Large intestine (tissue), 3 donors: ENCODE measurements around the gene PLEKHO1. TPM values are rescaled to one million over a fixed set of nuclear protein-coding genes. Genes with fewer than 3 reads are reported as not detected.
"Not testable (repeated sequence)": the region's sequence is repeated elsewhere in the genome, so short reads cannot be mapped to it uniquely, and the experiment has no call there.

ENCODE experiments used
- DNase-seq, 2 donors: peaks; one replicate each; pipeline versions ENCODE4 v3.0.0 to v3.0.0-alpha.2; 2013
- H3K27ac ChIP-seq: one replicate; pipeline ENCODE4 v1.5.1; 2013; ENCODE audit warnings: low read length
- H3K27me3 ChIP-seq: 2 replicates; pipeline ENCODE4 v1.6.1; 2013; ENCODE audit warnings: low read length; ENCODE audit not compliant: control insufficient read depth, insufficient read depth
- H3K36me3 ChIP-seq: 2 replicates; pipeline ENCODE4 v1.6.1; 2013; ENCODE audit warnings: low read length; ENCODE audit not compliant: control insufficient read depth, insufficient read depth
- H3K4me1 ChIP-seq: one replicate; pipeline ENCODE4 v1.6.1; 2013; ENCODE audit warnings: low read length; ENCODE audit not compliant: control insufficient read depth, insufficient read depth
- H3K4me3 ChIP-seq: one replicate; pipeline ENCODE4 v1.5.1; 2013; ENCODE audit warnings: low read length
- H3K9me3 ChIP-seq: one replicate; pipeline ENCODE4 v1.6.1; 2013; ENCODE audit warnings: mild to moderate bottlenecking, low read depth, low read length, moderate library complexity; ENCODE audit not compliant: control insufficient read depth
- WGBS: methylation state at CpG from one replicate; pipeline ENCODE4 v1.1.5; 2013; ENCODE audit warnings: low lambda C conversion rate; ENCODE audit not compliant: insufficient coverage; 5-methylcytosine and 5-hydroxymethylcytosine counted together
- polyA plus RNA-seq: library from polyadenylated mRNA; unstranded; fragments of 120-200 nt; gene quantifications from one replicate; pipeline ENCODE4 v1.2.1, GENCODE V29; 2013

Gene PLEKHO1
- polyA plus RNA-seq, 1 donor = 30.5 TPM

GRCh38 chr1:150146016-150146415, 3.7 kb upstream of the PLEKHO1 start:
- H3K27ac ChIP-seq, H3K4me1 ChIP-seq, H3K36me3 ChIP-seq, H3K9me3 ChIP-seq, H3K4me3 ChIP-seq, DNase-seq: not testable (repeated sequence)
- H3K27me3 ChIP-seq = peaks cover 20% of the 10 kb centered on the region
- 91% methylated on average over 5 of the region's 5 CpGs for WGBS

GRCh38 chr1:150146849-150147542, 2.7 kb upstream of the PLEKHO1 start:
- WGBS = no CpG with 5 or more reads among the region's 10 CpGs
- peaks cover 3% of the 10 kb centered on the region for H3K36me3 ChIP-seq
- H3K27me3 ChIP-seq = peaks cover 29% of the 10 kb centered on the region
- H3K27ac ChIP-seq = no peak overlapping the region
- peaks cover 4% of the 10 kb centered on the region for H3K9me3 ChIP-seq
- no peak overlapping the region for H3K4me3 ChIP-seq
- no peaks in the 10 kb centered on the region for H3K4me1 ChIP-seq
- no peak for DNase-seq

GRCh38 chr1:150148837-150149270, 862 bp upstream of the PLEKHO1 start:
- H3K36me3 ChIP-seq = peaks cover 3% of the 10 kb centered on the region
- no peaks in the 10 kb centered on the region for H3K4me1 ChIP-seq
- peak overlapping the region; percentile 83 for H3K27ac ChIP-seq
- peak overlapping the region; percentile 63 for H3K4me3 ChIP-seq
- DNase-seq = no peak
- peaks cover 32% of the 10 kb centered on the region for H3K27me3 ChIP-seq
- H3K9me3 ChIP-seq = peaks cover 4% of the 10 kb centered on the region
- no CpG with 5 or more reads among the region's 8 CpGs for whole genome bisulfite sequencing

GRCh38 chr1:150150133-150151021, 661 bp downstream of the PLEKHO1 start:
- peak in 1 of 2 donors; percentile 30 for DNase-seq
- peak overlapping the region; percentile 63 for H3K4me3 ChIP-seq
- H3K9me3 ChIP-seq = peaks cover 4% of the 10 kb centered on the region
- H3K27ac ChIP-seq = peak overlapping the region; percentile 61
- H3K36me3 ChIP-seq = peaks cover 9% of the 10 kb centered on the region
- no CpG with 5 or more reads among the region's 114 CpGs for WGBS
- H3K27me3 ChIP-seq = peaks cover 32% of the 10 kb centered on the region
- no peaks in the 10 kb centered on the region for H3K4me1 ChIP-seq

- Histone ChIP-seq H3K27me3 (peaks cover 32% of the 10 kb centered on the region), H3K4me1 (no peaks in the 10 kb centered on the region), H3K36me3 (peaks cover 15% of the 10 kb centered on the region), H3K9me3 (peaks cover 4% of the 10 kb centered on the region), H3K4me3 (peak overlapping the region; percentile 63), H3K27ac (peak overlapping the region; percentile 61)
- WGBS = 20% methylated on average over 1 of the region's 15 CpGs
- DNase-seq = peak in 1 of 2 donors; percentile 33
Observed at GRCh38 chr1:150151291-150152181, 1.8 kb downstream of the PLEKHO1 start.

- Histone ChIP-seq H3K27me3 (peaks cover 32% of the 10 kb centered on the region), H3K4me3 (peak overlapping the region; percentile 63), H3K36me3 (peaks cover 22% of the 10 kb centered on the region), H3K27ac (peak overlapping the region; percentile 61), H3K4me1 (no peaks in the 10 kb centered on the region), H3K9me3 (peaks cover 4% of the 10 kb centered on the region)
- WGBS = no CpG with 5 or more reads among the region's 2 CpGs
- DNase-seq = no peak
Observed at GRCh38 chr1:150152182-150152536, 2.4 kb downstream of the PLEKHO1 start.

GRCh38 chr1:150152772-150153456, 3.2 kb downstream of the PLEKHO1 start:
- Histone ChIP-seq H3K27ac (peak overlapping the region; percentile 7), H3K9me3 (peaks cover 4% of the 10 kb centered on the region), H3K36me3 (peaks cover 28% of the 10 kb centered on the region), H3K4me1 (no peaks in the 10 kb centered on the region), H3K4me3 (no peak overlapping the region), H3K27me3 (peaks cover 32% of the 10 kb centered on the region)
- no CpG with 5 or more reads among the region's 8 CpGs for WGBS
- DNase-seq = no peak

- no CpG with 5 or more reads among the region's 4 CpGs for WGBS
- H3K4me1 ChIP-seq = no peaks in the 10 kb centered on the region
- peaks cover 35% of the 10 kb centered on the region for H3K36me3 ChIP-seq
- peaks cover 24% of the 10 kb centered on the region for H3K27me3 ChIP-seq
- DNase-seq = no peak
- H3K4me3 ChIP-seq = no peak overlapping the region
- peak overlapping the region; percentile 5 for H3K27ac ChIP-seq
- H3K9me3 ChIP-seq = peaks cover 4% of the 10 kb centered on the region
Observed at GRCh38 chr1:150154143-150154542, 4.4 kb downstream of the PLEKHO1 start.

GRCh38 chr1:150155413-150156071, 5.8 kb downstream of the PLEKHO1 start:
- Histone ChIP-seq H3K4me3 (no peak overlapping the region), H3K4me1 (no peaks in the 10 kb centered on the region), H3K27me3 (peaks cover 16% of the 10 kb centered on the region), H3K36me3 (peaks cover 44% of the 10 kb centered on the region), H3K27ac (no peak overlapping the region), H3K9me3 (peaks cover 3% of the 10 kb centered on the region)
- DNase-seq = no peak
- WGBS = no CpG with 5 or more reads among the region's 13 CpGs
